ENCODE measurements around the gene TM7SF3. TPM values are rescaled to one million over a fixed set of nuclear protein-coding genes. Genes with fewer than 3 reads are reported as not detected.

The TM7SF3 gene
- total RNA-seq, 1 donor from 2014 or later, result 43.8 TPM

- Mint-ChIP-seq H3K9me3 (ENCODE audit: low read depth) (no peaks in the 10 kb centered on the region), H3K27ac (ENCODE audit: unreplicated experiment) (peak overlapping the region; percentile 100), H3K36me3 (ENCODE audit: low read depth) (no peaks in the 10 kb centered on the region), H3K4me3 (ENCODE audit: unreplicated experiment) (peak overlapping the region; percentile 94), H3K4me1 (ENCODE audit: low read depth) (peaks cover 72% of the 10 kb centered on the region), H3K27me3 (ENCODE audit: low read depth) (no peaks in the 10 kb centered on the region)
- TF ChIP-seq CTCF (IDR thresholded peaks at IDR 0.05), result peak; percentile 8
- no peak for DNase-seq (ENCODE audit: low spot score)
These were observed 75.5 kb downstream of the TM7SF3 start for GRCh38 chr12:26938701-26939062.

DNA sequence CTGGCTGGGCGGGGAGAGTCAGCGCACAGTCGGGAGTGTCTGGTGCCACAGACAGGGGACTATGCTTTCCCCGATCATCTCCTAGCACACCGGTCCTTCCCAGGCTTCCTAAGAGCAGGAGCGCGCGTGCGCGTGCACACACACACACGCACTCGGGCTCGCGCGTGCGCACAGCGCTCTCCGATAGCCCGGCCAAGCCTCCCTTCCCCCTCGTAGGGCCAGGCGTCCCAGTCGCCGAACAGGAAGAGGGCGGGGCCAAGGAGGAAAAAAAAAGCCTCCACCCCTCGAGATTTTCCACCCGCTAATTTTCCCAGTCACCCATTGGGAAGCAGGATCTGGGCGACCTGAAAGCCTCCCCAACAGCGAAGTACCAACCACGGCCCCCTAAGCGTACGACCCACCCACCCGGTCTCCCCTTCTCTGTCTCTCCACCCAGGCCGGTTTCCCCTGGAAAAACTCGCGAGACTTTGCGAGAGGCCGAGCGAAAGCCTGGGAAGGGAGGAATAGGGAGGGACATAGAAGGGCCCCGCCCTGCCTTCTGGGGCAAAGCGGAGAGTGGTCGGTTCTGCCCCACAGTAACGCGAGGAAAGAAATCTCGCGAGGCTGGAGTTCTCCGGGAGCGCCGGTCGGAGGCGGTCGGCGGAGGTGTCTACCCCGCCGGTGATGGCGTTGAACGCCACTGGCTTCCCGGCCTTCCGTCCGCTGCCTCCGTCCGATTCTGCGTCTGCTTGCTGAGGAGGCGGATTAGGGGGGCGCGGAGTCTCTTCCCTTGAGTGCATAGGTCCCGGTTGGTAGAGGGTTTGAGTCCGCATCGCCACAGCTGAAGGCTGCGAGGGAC is 76.1 kb downstream of the TM7SF3 start, which contains the start of the genes FGFR1OP2 and INTS13:
Gene FGFR1OP2, plus strand, starts transcription at position 608 of the 838 bp plus-strand sequence. CDS start 15,689 bp downstream, outside the sequence.
Gene INTS13, minus strand, starts transcription at position 119 of the 838 bp plus-strand sequence. CDS start 1,178 bp downstream, outside the sequence.
- Mint-ChIP-seq H3K27me3 (ENCODE audit: low read depth) (no peaks in the 10 kb centered on the region), H3K4me1 (ENCODE audit: low read depth) (peaks cover 68% of the 10 kb centered on the region)

DNA sequence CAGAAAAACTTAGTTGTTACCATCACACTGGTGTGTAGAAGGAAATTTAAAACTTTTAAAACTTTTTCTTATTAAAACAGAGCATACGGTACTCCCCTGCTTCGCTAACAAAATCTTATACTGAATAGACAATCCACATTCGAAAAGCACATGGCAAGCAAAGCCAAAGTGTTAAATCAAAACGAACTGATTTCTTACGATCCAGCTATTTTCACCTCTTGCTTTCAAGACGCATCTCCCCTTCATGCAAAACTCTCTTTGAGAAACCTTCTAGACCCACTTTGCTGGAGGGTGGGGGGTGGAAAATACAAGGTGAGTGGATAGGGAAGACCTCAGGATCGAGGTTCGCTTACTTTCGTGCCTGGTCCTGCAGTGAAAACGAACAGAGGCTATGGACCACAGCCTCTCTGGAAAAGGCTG is 76.7 kb downstream of the TM7SF3 start:
- Mint-ChIP-seq H3K27ac (ENCODE audit: unreplicated experiment) (peak overlapping the region; percentile 100), H3K4me1 (ENCODE audit: low read depth) (peaks cover 62% of the 10 kb centered on the region), H3K4me3 (ENCODE audit: unreplicated experiment) (peak overlapping the region; percentile 94), H3K36me3 (ENCODE audit: low read depth) (peaks cover 2% of the 10 kb centered on the region), H3K27me3 (ENCODE audit: low read depth) (no peaks in the 10 kb centered on the region), H3K9me3 (ENCODE audit: low read depth) (no peaks in the 10 kb centered on the region)
- DNase-seq (ENCODE audit: low spot score), result no peak
- no peak for TF ChIP-seq CTCF (IDR thresholded peaks at IDR 0.05)

More for the DNA sequence above, 76.1 kb downstream of the TM7SF3 start, which contains the start of the genes FGFR1OP2 and INTS13:
- H3K36me3 Mint-ChIP-seq (ENCODE audit: low read depth), result peaks cover under 1% of the 10 kb centered on the region
- TF ChIP-seq CTCF (IDR thresholded peaks at IDR 0.05), result no peak
- H3K27ac Mint-ChIP-seq (ENCODE audit: unreplicated experiment), result peak within 1 kb of the TSS; percentile 100
- DNase-seq (ENCODE audit: low spot score), result peak; percentile 99
- no peaks in the 10 kb centered on the region for H3K9me3 Mint-ChIP-seq (ENCODE audit: low read depth)
- peak within 1 kb of the TSS; percentile 94 for H3K4me3 Mint-ChIP-seq (ENCODE audit: unreplicated experiment)

DNA sequence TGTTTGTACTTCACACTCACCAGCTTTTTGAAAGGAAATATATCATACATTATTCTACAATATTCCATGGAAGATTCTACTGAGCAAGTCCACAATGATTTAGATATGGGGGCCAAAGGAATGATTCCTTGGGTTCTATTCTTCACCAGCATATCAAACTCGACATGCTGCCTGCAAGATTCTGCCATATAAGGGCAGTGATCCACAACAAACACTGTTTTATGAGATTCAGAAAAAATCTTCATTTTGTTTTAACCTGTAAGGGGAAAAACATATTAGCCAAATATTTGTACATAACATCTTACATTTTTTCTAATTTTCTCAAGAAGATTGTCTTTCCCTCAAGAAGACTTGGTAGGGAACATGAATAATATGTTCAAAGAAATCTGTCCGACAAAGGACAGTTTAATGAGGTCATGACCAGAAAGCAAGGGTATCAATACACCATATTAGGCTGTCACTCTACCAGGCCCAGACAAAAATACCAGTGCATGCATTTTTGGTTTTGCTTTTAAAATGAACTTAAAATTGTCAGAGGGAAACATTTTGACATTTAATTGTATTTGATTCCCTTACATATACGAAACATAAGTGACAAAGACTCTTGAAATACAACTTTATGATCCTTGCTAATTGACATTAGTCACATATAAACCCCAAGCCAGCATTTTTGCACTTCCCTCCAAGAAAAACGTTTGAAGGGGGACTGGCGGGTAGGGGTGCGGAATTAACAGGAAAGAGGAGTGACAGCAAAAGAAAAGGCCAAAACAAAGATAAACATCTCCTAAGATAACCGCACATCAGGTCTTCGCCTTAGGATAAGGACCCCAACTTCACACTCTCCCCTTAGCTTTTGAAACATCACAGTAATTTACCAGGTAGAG is 77.4 kb downstream of the TM7SF3 start:
- Mint-ChIP-seq H3K36me3 (ENCODE audit: low read depth) (peaks cover 2% of the 10 kb centered on the region), H3K27ac (ENCODE audit: unreplicated experiment) (peak overlapping the region; percentile 100), H3K4me1 (ENCODE audit: low read depth) (peaks cover 56% of the 10 kb centered on the region)

More for the DNA sequence above, 77.4 kb downstream of the TM7SF3 start:
- no peaks in the 10 kb centered on the region for H3K9me3 Mint-ChIP-seq (ENCODE audit: low read depth)
- no peak for TF ChIP-seq CTCF (IDR thresholded peaks at IDR 0.05)
- no peak for DNase-seq (ENCODE audit: low spot score)
- H3K4me3 Mint-ChIP-seq (ENCODE audit: unreplicated experiment), result peak overlapping the region; percentile 94
- no peaks in the 10 kb centered on the region for H3K27me3 Mint-ChIP-seq (ENCODE audit: low read depth)
